ENCODE data around the gene TMEM30A.

Gene TMEM30A

GRCh38 chr6:75284632-75285282, at the start of gene TMEM30A:
Gene TMEM30A (minus strand): TSS chr6:75284792. CDS start chr6:75284638, 154 bp downstream.
- Histone ChIP-seq H3K4me1 (ENCODE audit: insufficient read depth, insufficient read length) (no peaks in the 10 kb centered on the region), H3K4me3 (ENCODE audit: insufficient read length, low read depth) (peak within 1 kb of the TSS; percentile 95), H3K27me3 (ENCODE audit: insufficient read depth, insufficient read length) (no peaks in the 10 kb centered on the region), H3K9ac (ENCODE audit: insufficient read length, low read depth) (peak within 1 kb of the TSS; percentile 88), H3K36me3 (ENCODE audit: insufficient read depth, insufficient read length, low read length) (no peaks in the 10 kb centered on the region), H3K9me3 (ENCODE audit: insufficient read depth, low read length) (no peaks in the 10 kb centered on the region)
- no peak for TF ChIP-seq YY1 (IDR thresholded peaks at IDR 0.05; ENCODE audit: insufficient read depth, insufficient read length)
- no peak for TF ChIP-seq SUZ12 (IDR thresholded peaks at IDR 0.05; ENCODE audit: extremely low read depth, insufficient read depth, insufficient read length)
- no peak for TF ChIP-seq ZNF274 (IDR thresholded peaks at IDR 0.05; ENCODE audit: low read depth, low read length)
- peak; percentile 94 for DNase-seq (ENCODE audit: low read depth, low spot score)

- Histone ChIP-seq H3K4me1 (ENCODE audit: insufficient read depth, insufficient read length) (no peaks in the 10 kb centered on the region), H3K9me3 (ENCODE audit: insufficient read depth, low read length) (no peaks in the 10 kb centered on the region), H3K4me3 (ENCODE audit: insufficient read length, low read depth) (peak overlapping the region; percentile 39), H3K36me3 (ENCODE audit: insufficient read depth, insufficient read length, low read length) (no peaks in the 10 kb centered on the region), H3K9ac (ENCODE audit: insufficient read length, low read depth) (peak overlapping the region; percentile 65), H3K27me3 (ENCODE audit: insufficient read depth, insufficient read length) (no peaks in the 10 kb centered on the region)
- no peak for TF ChIP-seq ZNF274 (IDR thresholded peaks at IDR 0.05; ENCODE audit: low read depth, low read length)
- TF ChIP-seq YY1 (IDR thresholded peaks at IDR 0.05; ENCODE audit: insufficient read depth, insufficient read length) = no peak
- TF ChIP-seq SUZ12 (IDR thresholded peaks at IDR 0.05; ENCODE audit: extremely low read depth, insufficient read depth, insufficient read length) = no peak
- no peak for DNase-seq (ENCODE audit: low read depth, low spot score)
Observed at GRCh38 chr6:75333676-75334200, 49.1 kb upstream of the TMEM30A start.

GRCh38 chr6:75331151-75331550, 46.6 kb upstream of the TMEM30A start:
- no peak for TF ChIP-seq ZNF274 (IDR thresholded peaks at IDR 0.05; ENCODE audit: low read depth, low read length)
- TF ChIP-seq SUZ12 (IDR thresholded peaks at IDR 0.05; ENCODE audit: extremely low read depth, insufficient read depth, insufficient read length) = no peak
- TF ChIP-seq YY1 (IDR thresholded peaks at IDR 0.05; ENCODE audit: insufficient read depth, insufficient read length) = no peak
- no peaks in the 10 kb centered on the region for H3K4me1 ChIP-seq (ENCODE audit: insufficient read depth, insufficient read length)
- no peaks in the 10 kb centered on the region for H3K36me3 ChIP-seq (ENCODE audit: insufficient read depth, insufficient read length, low read length)
- no peak for DNase-seq (ENCODE audit: low read depth, low spot score)
- no peaks in the 10 kb centered on the region for H3K9me3 ChIP-seq (ENCODE audit: insufficient read depth, low read length)
- no peak overlapping the region for H3K9ac ChIP-seq (ENCODE audit: insufficient read length, low read depth)
- no peak overlapping the region for H3K4me3 ChIP-seq (ENCODE audit: insufficient read length, low read depth)
- no peaks in the 10 kb centered on the region for H3K27me3 ChIP-seq (ENCODE audit: insufficient read depth, insufficient read length)

GRCh38 chr6:75329703-75330102, 45.1 kb upstream of the TMEM30A start:
- TF ChIP-seq ZNF274 (IDR thresholded peaks at IDR 0.05; ENCODE audit: low read depth, low read length) (no peak), SUZ12 (IDR thresholded peaks at IDR 0.05; ENCODE audit: extremely low read depth, insufficient read depth, insufficient read length) (no peak)
- no peak overlapping the region for H3K4me3 ChIP-seq (ENCODE audit: insufficient read length, low read depth)
- no peaks in the 10 kb centered on the region; the same call in 1 of the 2 replicates for H3K9me3 ChIP-seq (ENCODE audit: insufficient read depth, low read length)
- H3K27me3 ChIP-seq (ENCODE audit: insufficient read depth, insufficient read length) = no peaks in the 10 kb centered on the region
- no peak overlapping the region for H3K9ac ChIP-seq (ENCODE audit: insufficient read length, low read depth)
- no peak for DNase-seq (ENCODE audit: low read depth, low spot score)
- no peaks in the 10 kb centered on the region for H3K36me3 ChIP-seq (ENCODE audit: insufficient read depth, insufficient read length, low read length)
- H3K4me1 ChIP-seq (ENCODE audit: insufficient read depth, insufficient read length) = no peaks in the 10 kb centered on the region

GRCh38 chr6:75327807-75328206, 43.2 kb upstream of the TMEM30A start:
- Histone ChIP-seq H3K4me1 (ENCODE audit: insufficient read depth, insufficient read length) (no peaks in the 10 kb centered on the region), H3K27me3 (ENCODE audit: insufficient read depth, insufficient read length) (no peaks in the 10 kb centered on the region), H3K9ac (ENCODE audit: insufficient read length, low read depth) (no peak overlapping the region), H3K4me3 (ENCODE audit: insufficient read length, low read depth) (no peak overlapping the region), H3K36me3 (ENCODE audit: insufficient read depth, insufficient read length, low read length) (no peaks in the 10 kb centered on the region), H3K9me3 (ENCODE audit: insufficient read depth, low read length) (no peaks in the 10 kb centered on the region; the same call in 1 of the 2 replicates)
- no peak for TF ChIP-seq YY1 (IDR thresholded peaks at IDR 0.05; ENCODE audit: insufficient read depth, insufficient read length)
- TF ChIP-seq SUZ12 (IDR thresholded peaks at IDR 0.05; ENCODE audit: extremely low read depth, insufficient read depth, insufficient read length) = no peak
- TF ChIP-seq ZNF274 (IDR thresholded peaks at IDR 0.05; ENCODE audit: low read depth, low read length) = no peak
- DNase-seq (ENCODE audit: low read depth, low spot score) = no peak

- H3K4me1 ChIP-seq (ENCODE audit: insufficient read depth, insufficient read length) = no peaks in the 10 kb centered on the region
- H3K27me3 ChIP-seq (ENCODE audit: insufficient read depth, insufficient read length) = no peaks in the 10 kb centered on the region
- H3K36me3 ChIP-seq (ENCODE audit: insufficient read depth, insufficient read length, low read length) = no peaks in the 10 kb centered on the region
- no peak for DNase-seq (ENCODE audit: low read depth, low spot score)
- no peak overlapping the region for H3K9ac ChIP-seq (ENCODE audit: insufficient read length, low read depth)
- H3K4me3 ChIP-seq (ENCODE audit: insufficient read length, low read depth) = no peak overlapping the region
- H3K9me3 ChIP-seq (ENCODE audit: insufficient read depth, low read length) = no peaks in the 10 kb centered on the region; the same call in 1 of the 2 replicates
- no peak for TF ChIP-seq YY1 (IDR thresholded peaks at IDR 0.05; ENCODE audit: insufficient read depth, insufficient read length)
- TF ChIP-seq SUZ12 (IDR thresholded peaks at IDR 0.05; ENCODE audit: extremely low read depth, insufficient read depth, insufficient read length) = no peak
- TF ChIP-seq ZNF274 (IDR thresholded peaks at IDR 0.05; ENCODE audit: low read depth, low read length) = no peak
Observed at GRCh38 chr6:75326557-75327258, 42.1 kb upstream of the TMEM30A start.

- no peak for DNase-seq (ENCODE audit: low read depth, low spot score)
- H3K4me3 ChIP-seq (ENCODE audit: insufficient read length, low read depth) = no peak overlapping the region
- no peak overlapping the region for H3K9ac ChIP-seq (ENCODE audit: insufficient read length, low read depth)
- H3K36me3 ChIP-seq (ENCODE audit: insufficient read depth, insufficient read length, low read length) = no peaks in the 10 kb centered on the region
- H3K27me3 ChIP-seq (ENCODE audit: insufficient read depth, insufficient read length) = no peaks in the 10 kb centered on the region
- TF ChIP-seq YY1 (IDR thresholded peaks at IDR 0.05; ENCODE audit: insufficient read depth, insufficient read length) = no peak
- no peaks in the 10 kb centered on the region for H3K4me1 ChIP-seq (ENCODE audit: insufficient read depth, insufficient read length)
- H3K9me3 ChIP-seq (ENCODE audit: insufficient read depth, low read length) = no peaks in the 10 kb centered on the region
Observed at GRCh38 chr6:75318900-75319299, 34.3 kb upstream of the TMEM30A start.
